ENCODE measurements around the gene MYO16.
A peak's percentile ranks its signal among the peaks of the same experiment; 100 is the strongest.

The MYO16 gene

GRCh38 chr13:109163037-109163379 lies 533.6 kb downstream of the MYO16 start:
- Histone ChIP-seq H3K27ac (ENCODE audit: low read depth in 2 of 2, low read length in 2 of 2) (no peak overlapping the region), H3K27me3 (ENCODE audit: control insufficient read depth in 2 of 2, insufficient read depth in 2 of 2, low read length in 2 of 2) (peaks cover 0 to 1% of the 10 kb centered on the region in 2 donors), H3K9ac (ENCODE audit: low read depth in 1 of 2, low read length in 2 of 2) (no peak overlapping the region), H3K4me1 (ENCODE audit: control insufficient read depth in 2 of 2, insufficient read depth in 2 of 2, low read length in 2 of 2) (no peaks in the 10 kb centered on the region), H3K36me3 (ENCODE audit: control insufficient read depth in 2 of 2, insufficient read depth in 2 of 2, low read length in 2 of 2) (no peaks in the 10 kb centered on the region), H3K4me3 (ENCODE audit: low read length in 2 of 2) (peak overlapping the region in 1 of 2 donors; percentile 28), H3K9me3 (ENCODE audit: control insufficient read depth in 2 of 2, low read length in 2 of 2) (no peaks in the 10 kb centered on the region)

GRCh38 chr13:109165417-109165904 lies 536.0 kb downstream of the MYO16 start:
- Histone ChIP-seq H3K27ac (ENCODE audit: low read depth in 2 of 2, low read length in 2 of 2) (no peak overlapping the region), H3K4me1 (ENCODE audit: control insufficient read depth in 2 of 2, insufficient read depth in 2 of 2, low read length in 2 of 2) (no peaks in the 10 kb centered on the region), H3K36me3 (ENCODE audit: control insufficient read depth in 2 of 2, insufficient read depth in 2 of 2, low read length in 2 of 2) (no peaks in the 10 kb centered on the region), H3K27me3 (ENCODE audit: control insufficient read depth in 2 of 2, insufficient read depth in 2 of 2, low read length in 2 of 2) (peaks cover 0 to 1% of the 10 kb centered on the region in 2 donors), H3K4me3 (ENCODE audit: low read length in 2 of 2) (no peak overlapping the region), H3K9me3 (ENCODE audit: control insufficient read depth in 2 of 2, low read length in 2 of 2) (no peaks in the 10 kb centered on the region), H3K9ac (ENCODE audit: low read depth in 1 of 2, low read length in 2 of 2) (no peak overlapping the region)

GRCh38 chr13:109166804-109167203 lies 537.4 kb downstream of the MYO16 start:
- no peak overlapping the region for H3K27ac ChIP-seq (ENCODE audit: low read depth in 2 of 2, low read length in 2 of 2)
- H3K4me1 ChIP-seq (ENCODE audit: control insufficient read depth in 2 of 2, insufficient read depth in 2 of 2, low read length in 2 of 2): no peaks in the 10 kb centered on the region
- no peaks in the 10 kb centered on the region for H3K9me3 ChIP-seq (ENCODE audit: control insufficient read depth in 2 of 2, low read length in 2 of 2)
- peaks cover 0 to 1% of the 10 kb centered on the region in 2 donors for H3K27me3 ChIP-seq (ENCODE audit: control insufficient read depth in 2 of 2, insufficient read depth in 2 of 2, low read length in 2 of 2)
- H3K4me3 ChIP-seq (ENCODE audit: low read length in 2 of 2): no peak overlapping the region
- H3K36me3 ChIP-seq (ENCODE audit: control insufficient read depth in 2 of 2, insufficient read depth in 2 of 2, low read length in 2 of 2): no peaks in the 10 kb centered on the region
- H3K9ac ChIP-seq (ENCODE audit: low read depth in 1 of 2, low read length in 2 of 2): no peak overlapping the region

- no peaks in the 10 kb centered on the region for H3K9me3 ChIP-seq (ENCODE audit: control insufficient read depth in 2 of 2, low read length in 2 of 2)
- H3K4me3 ChIP-seq (ENCODE audit: low read length in 2 of 2): no peak overlapping the region
- H3K27ac ChIP-seq (ENCODE audit: low read depth in 2 of 2, low read length in 2 of 2): no peak overlapping the region
- no peaks in the 10 kb centered on the region for H3K27me3 ChIP-seq (ENCODE audit: control insufficient read depth in 2 of 2, insufficient read depth in 2 of 2, low read length in 2 of 2)
- H3K36me3 ChIP-seq (ENCODE audit: control insufficient read depth in 2 of 2, insufficient read depth in 2 of 2, low read length in 2 of 2): no peaks in the 10 kb centered on the region
- no peaks in the 10 kb centered on the region for H3K4me1 ChIP-seq (ENCODE audit: control insufficient read depth in 2 of 2, insufficient read depth in 2 of 2, low read length in 2 of 2)
- H3K9ac ChIP-seq (ENCODE audit: low read depth in 1 of 2, low read length in 2 of 2): no peak overlapping the region
Observed at GRCh38 chr13:109172136-109172535, 542.7 kb downstream of the MYO16 start.

- Histone ChIP-seq H3K4me3 (ENCODE audit: low read length in 2 of 2) (no peak overlapping the region), H3K27me3 (ENCODE audit: control insufficient read depth in 2 of 2, insufficient read depth in 2 of 2, low read length in 2 of 2) (no peaks in the 10 kb centered on the region), H3K4me1 (ENCODE audit: control insufficient read depth in 2 of 2, insufficient read depth in 2 of 2, low read length in 2 of 2) (no peaks in the 10 kb centered on the region), H3K9ac (ENCODE audit: low read depth in 1 of 2, low read length in 2 of 2) (no peak overlapping the region), H3K9me3 (ENCODE audit: control insufficient read depth in 2 of 2, low read length in 2 of 2) (no peaks in the 10 kb centered on the region), H3K36me3 (ENCODE audit: control insufficient read depth in 2 of 2, insufficient read depth in 2 of 2, low read length in 2 of 2) (no peaks in the 10 kb centered on the region), H3K27ac (ENCODE audit: low read depth in 2 of 2, low read length in 2 of 2) (no peak overlapping the region)
Observed at GRCh38 chr13:109175666-109176065, 546.3 kb downstream of the MYO16 start.

- no peaks in the 10 kb centered on the region for H3K4me1 ChIP-seq (ENCODE audit: control insufficient read depth in 2 of 2, insufficient read depth in 2 of 2, low read length in 2 of 2)
- H3K9ac ChIP-seq (ENCODE audit: low read depth in 1 of 2, low read length in 2 of 2): no peak overlapping the region
- no peaks in the 10 kb centered on the region for H3K9me3 ChIP-seq (ENCODE audit: control insufficient read depth in 2 of 2, low read length in 2 of 2)
- H3K36me3 ChIP-seq (ENCODE audit: control insufficient read depth in 2 of 2, insufficient read depth in 2 of 2, low read length in 2 of 2): no peaks in the 10 kb centered on the region
- no peak overlapping the region for H3K4me3 ChIP-seq (ENCODE audit: low read length in 2 of 2)
- no peaks in the 10 kb centered on the region for H3K27me3 ChIP-seq (ENCODE audit: control insufficient read depth in 2 of 2, insufficient read depth in 2 of 2, low read length in 2 of 2)
- H3K27ac ChIP-seq (ENCODE audit: low read depth in 2 of 2, low read length in 2 of 2): no peak overlapping the region
Observed at GRCh38 chr13:109180905-109181425, 551.6 kb downstream of the MYO16 start.

GRCh38 chr13:109182777-109183465 lies 553.5 kb downstream of the MYO16 start:
- no peaks in the 10 kb centered on the region for H3K9me3 ChIP-seq (ENCODE audit: control insufficient read depth in 2 of 2, low read length in 2 of 2)
- H3K4me3 ChIP-seq (ENCODE audit: low read length in 2 of 2): no peak overlapping the region
- H3K27ac ChIP-seq (ENCODE audit: low read depth in 2 of 2, low read length in 2 of 2): no peak overlapping the region
- H3K36me3 ChIP-seq (ENCODE audit: control insufficient read depth in 2 of 2, insufficient read depth in 2 of 2, low read length in 2 of 2): no peaks in the 10 kb centered on the region
- H3K9ac ChIP-seq (ENCODE audit: low read depth in 1 of 2, low read length in 2 of 2): no peak overlapping the region
- H3K4me1 ChIP-seq (ENCODE audit: control insufficient read depth in 2 of 2, insufficient read depth in 2 of 2, low read length in 2 of 2): no peaks in the 10 kb centered on the region
- H3K27me3 ChIP-seq (ENCODE audit: control insufficient read depth in 2 of 2, insufficient read depth in 2 of 2, low read length in 2 of 2): no peaks in the 10 kb centered on the region

GRCh38 chr13:109191413-109191812 lies 562.0 kb downstream of the MYO16 start:
- Histone ChIP-seq H3K4me3 (ENCODE audit: low read length in 2 of 2) (no peak overlapping the region), H3K4me1 (ENCODE audit: control insufficient read depth in 2 of 2, insufficient read depth in 2 of 2, low read length in 2 of 2) (no peaks in the 10 kb centered on the region), H3K9me3 (ENCODE audit: control insufficient read depth in 2 of 2, low read length in 2 of 2) (no peaks in the 10 kb centered on the region), H3K9ac (ENCODE audit: low read depth in 1 of 2, low read length in 2 of 2) (no peak overlapping the region), H3K27ac (ENCODE audit: low read depth in 2 of 2, low read length in 2 of 2) (no peak overlapping the region), H3K36me3 (ENCODE audit: control insufficient read depth in 2 of 2, insufficient read depth in 2 of 2, low read length in 2 of 2) (no peaks in the 10 kb centered on the region), H3K27me3 (ENCODE audit: control insufficient read depth in 2 of 2, insufficient read depth in 2 of 2, low read length in 2 of 2) (no peaks in the 10 kb centered on the region)

- H3K9ac ChIP-seq (ENCODE audit: low read depth in 1 of 2, low read length in 2 of 2): no peak overlapping the region
- H3K27me3 ChIP-seq (ENCODE audit: control insufficient read depth in 2 of 2, insufficient read depth in 2 of 2, low read length in 2 of 2): no peaks in the 10 kb centered on the region
- H3K27ac ChIP-seq (ENCODE audit: low read depth in 2 of 2, low read length in 2 of 2): no peak overlapping the region
- H3K4me3 ChIP-seq (ENCODE audit: low read length in 2 of 2): no peak overlapping the region
- H3K36me3 ChIP-seq (ENCODE audit: control insufficient read depth in 2 of 2, insufficient read depth in 2 of 2, low read length in 2 of 2): no peaks in the 10 kb centered on the region
- no peaks in the 10 kb centered on the region for H3K9me3 ChIP-seq (ENCODE audit: control insufficient read depth in 2 of 2, low read length in 2 of 2)
- H3K4me1 ChIP-seq (ENCODE audit: control insufficient read depth in 2 of 2, insufficient read depth in 2 of 2, low read length in 2 of 2): no peaks in the 10 kb centered on the region
Observed at GRCh38 chr13:109192306-109192705, 562.9 kb downstream of the MYO16 start.

- no peak overlapping the region for H3K27ac ChIP-seq (ENCODE audit: low read depth in 2 of 2, low read length in 2 of 2)
- no peak overlapping the region for H3K9ac ChIP-seq (ENCODE audit: low read depth in 1 of 2, low read length in 2 of 2)
- H3K36me3 ChIP-seq (ENCODE audit: control insufficient read depth in 2 of 2, insufficient read depth in 2 of 2, low read length in 2 of 2): no peaks in the 10 kb centered on the region
- H3K4me1 ChIP-seq (ENCODE audit: control insufficient read depth in 2 of 2, insufficient read depth in 2 of 2, low read length in 2 of 2): no peaks in the 10 kb centered on the region
- no peak overlapping the region for H3K4me3 ChIP-seq (ENCODE audit: low read length in 2 of 2)
- no peaks in the 10 kb centered on the region for H3K27me3 ChIP-seq (ENCODE audit: control insufficient read depth in 2 of 2, insufficient read depth in 2 of 2, low read length in 2 of 2)
- no peaks in the 10 kb centered on the region for H3K9me3 ChIP-seq (ENCODE audit: control insufficient read depth in 2 of 2, low read length in 2 of 2)
Observed at GRCh38 chr13:109196948-109197347, 567.5 kb downstream of the MYO16 start.

Data from mucosa of rectum (tissue), 2 donors.